GM21786 (cell line): ENCODE results near the gene RPL15.

Experiments
- ATAC-seq: cut with Tn5 transposase; IDR thresholded peaks from one replicate; pipeline ENCODE4 v1.9.1; 2021; ENCODE audit not compliant: unreplicated experiment

The RPL15 gene

DNA sequence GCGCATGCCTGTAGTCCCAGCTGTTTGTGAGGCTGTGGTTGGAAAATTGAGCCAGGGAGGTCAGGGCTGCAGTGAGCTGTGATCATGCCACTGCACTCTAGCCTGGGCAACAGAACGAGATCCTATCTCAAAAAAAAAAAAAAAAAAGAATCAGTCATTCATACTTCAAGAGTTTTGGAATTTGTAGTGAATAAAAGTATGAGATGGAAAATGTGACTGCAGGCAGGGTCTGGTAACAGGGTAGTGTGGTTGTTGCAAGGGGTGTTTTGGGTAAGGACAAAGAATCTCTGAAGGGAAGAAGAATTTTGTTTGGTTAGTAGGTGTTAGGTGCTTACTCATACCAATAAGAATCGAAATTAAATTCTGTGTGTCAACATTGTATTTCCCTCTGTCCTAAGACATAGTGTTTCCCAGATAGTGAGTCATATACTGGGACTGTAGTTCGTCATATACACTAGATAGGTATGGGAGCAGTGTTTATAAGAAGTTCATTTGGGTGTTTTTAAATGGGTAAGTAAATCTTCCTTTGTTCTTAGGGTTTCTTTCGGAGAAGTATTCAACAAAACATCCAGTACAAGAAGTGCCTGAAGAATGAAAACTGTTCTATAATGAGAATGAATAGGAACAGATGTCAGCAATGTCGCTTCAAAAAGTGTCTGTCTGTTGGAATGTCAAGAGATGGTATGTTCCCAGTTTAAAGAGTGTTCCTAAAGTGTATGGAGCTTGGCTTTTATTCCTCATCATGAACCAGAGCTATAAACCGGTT is 42.4 kb downstream of the RPL15 start:
- no peak for ATAC-seq

- ATAC-seq: no peak
Observed at GRCh38 chr3:23960649-23961048, 43.7 kb downstream of the RPL15 start.

DNA sequence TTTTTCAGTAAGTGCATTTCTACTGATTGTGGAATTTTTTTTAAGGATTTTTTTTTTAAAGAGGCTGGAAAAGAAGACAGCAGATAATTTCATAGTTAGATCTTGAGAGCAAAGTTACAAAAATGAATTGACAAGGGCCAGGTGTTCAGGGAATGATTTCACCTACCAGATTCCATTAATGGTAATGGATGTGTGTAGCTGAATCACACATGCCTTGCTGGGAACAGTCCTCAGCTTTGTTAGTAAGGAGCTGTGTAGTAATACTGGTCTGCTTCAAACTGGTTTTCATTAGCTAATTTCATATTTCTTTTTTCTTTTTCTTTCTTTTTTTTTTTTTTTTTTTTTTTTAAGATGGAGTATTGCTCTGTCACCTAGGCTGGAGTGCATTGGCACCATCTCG is 44.1 kb downstream of the RPL15 start:
- ATAC-seq: no peak

GRCh38 chr3:23961913-23962312 is 45.0 kb downstream of the RPL15 start:
- no peak for ATAC-seq

DNA sequence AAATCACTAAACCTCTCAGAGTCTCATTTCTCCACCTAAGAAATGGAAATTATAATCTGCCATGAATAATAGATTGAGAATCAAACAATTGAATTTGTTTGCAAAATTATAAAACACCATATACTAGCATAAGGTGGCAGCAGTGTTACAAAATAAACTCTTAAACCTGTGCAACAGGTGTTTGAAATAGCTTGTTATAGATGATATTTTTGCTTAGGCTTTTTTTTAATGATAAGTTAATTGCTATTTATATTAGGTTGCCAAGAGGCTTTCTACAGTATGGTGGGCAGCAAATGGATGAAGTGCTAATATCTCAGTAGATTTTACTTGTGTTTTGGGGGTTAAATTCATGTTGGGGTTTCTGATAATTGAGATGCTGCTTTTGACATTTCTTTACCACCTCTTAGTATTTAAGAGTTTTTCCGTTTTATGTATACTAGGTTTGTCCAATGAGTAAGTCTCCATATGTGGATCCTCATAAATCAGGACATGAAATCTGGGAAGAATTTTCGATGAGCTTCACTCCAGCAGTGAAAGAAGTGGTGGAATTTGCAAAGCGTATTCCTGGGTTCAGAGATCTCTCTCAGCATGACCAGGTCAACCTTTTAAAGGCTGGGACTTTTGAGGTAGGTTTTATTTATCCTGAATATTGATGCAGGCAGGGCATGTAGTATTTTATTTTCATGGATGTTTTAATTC is 47.8 kb downstream of the RPL15 start:
- no peak for ATAC-seq

DNA sequence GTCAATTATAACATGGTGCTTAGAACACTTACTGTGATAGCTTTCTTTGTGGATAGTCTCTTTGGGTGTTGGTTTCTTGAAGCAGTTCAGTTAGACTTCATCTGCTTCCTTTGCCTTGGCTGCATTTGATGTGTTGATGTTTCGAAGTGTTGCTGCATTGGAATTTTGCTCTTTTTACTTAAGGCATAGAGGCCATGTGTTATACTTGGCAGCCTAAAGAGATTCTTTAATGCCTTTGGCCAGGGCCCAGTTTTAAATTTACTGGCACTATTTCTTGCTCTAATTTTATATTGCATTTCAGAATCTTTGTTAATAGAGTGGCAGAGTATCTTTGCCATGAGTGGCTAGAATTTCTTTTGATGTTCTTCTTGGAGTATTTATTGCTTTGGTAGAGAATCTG is 49.4 kb downstream of the RPL15 start:
- no peak for ATAC-seq

GRCh38 chr3:23968463-23969184 is 51.7 kb downstream of the RPL15 start:
- ATAC-seq: no peak

GRCh38 chr3:23969393-23969792 is 52.5 kb downstream of the RPL15 start:
- ATAC-seq: no peak
